MM.1S (cell line): Measurements from ENCODE around the gene DNAJB1.

ENCODE experiments used
- DNase-seq: peaks from one replicate; pipeline ENCODE4 v3.0.0-alpha.2; 2015
- H2AFZ ChIP-seq: fragments of 300-600 bp; sonication (generic); 2 replicates; pipeline ENCODE4 v1.6.0; 2016; ENCODE audit warnings: antibody characterized with exemption, low read length
- H3F3A ChIP-seq: fragments of 300-600 bp; sonication (generic); 2 replicates; pipeline ENCODE4 v1.6.1; 2016; ENCODE audit warnings: mild to moderate bottlenecking, antibody characterized with exemption, low read length, moderate library complexity, mixed read lengths; ENCODE audit not compliant: insufficient read depth
- H3K27ac ChIP-seq: fragments of 300-600 bp; sonication (generic); 2 replicates; pipeline ENCODE4 v1.5.1; 2016; ENCODE audit warnings: mild to moderate bottlenecking, low read length
- H3K27me3 ChIP-seq: fragments of 300-600 bp; sonication (generic); replicated peaks from 2 replicates; pipeline ENCODE4 v1.6.0; 2016; ENCODE audit warnings: low read length; ENCODE audit not compliant: insufficient read depth
- H3K36me3 ChIP-seq: fragments of 300-600 bp; sonication (generic); replicated peaks from 2 replicates; pipeline ENCODE4 v1.6.1; 2016; ENCODE audit warnings: mild to moderate bottlenecking, low read length, mixed read lengths; ENCODE audit not compliant: insufficient read depth
- H3K4me1 ChIP-seq: fragments of 300-600 bp; sonication (generic); 2 replicates; pipeline ENCODE4 v1.6.1; 2016; ENCODE audit warnings: low read length, mixed read lengths
- H3K4me2 ChIP-seq: fragments of 300-600 bp; sonication (generic); 2 replicates; pipeline ENCODE4 v1.6.0; 2016; ENCODE audit warnings: low read depth, low read length
- H3K4me3 ChIP-seq: fragments of 300-600 bp; sonication (generic); 2 replicates; pipeline ENCODE4 v1.5.1; 2016; ENCODE audit warnings: low read length, mixed read lengths
- H3K79me2 ChIP-seq: fragments of 300-600 bp; sonication (generic); 2 replicates; pipeline ENCODE4 v1.6.1; 2016; ENCODE audit warnings: mixed run types, low read length, mixed read lengths
- H3K9ac ChIP-seq: fragments of 300-600 bp; sonication (generic); 2 replicates; pipeline ENCODE4 v1.6.1; 2016; ENCODE audit warnings: low read length, mixed read lengths
- H3K9me2 ChIP-seq: fragments of 300-600 bp; sonication (generic); replicated peaks from 2 replicates; pipeline ENCODE4 v1.6.1; 2016; ENCODE audit warnings: mild to moderate bottlenecking, low read length, mixed read lengths; ENCODE audit not compliant: insufficient read depth
- H3K9me3 ChIP-seq: fragments of 300-600 bp; sonication (generic); replicated peaks from 2 replicates; pipeline ENCODE4 v1.6.1; 2016; ENCODE audit warnings: mild to moderate bottlenecking, low read length, mixed read lengths; ENCODE audit not compliant: insufficient read depth
- H4K20me1 ChIP-seq: fragments of 300-600 bp; sonication (generic); 2 replicates; pipeline ENCODE4 v1.6.1; 2016; ENCODE audit warnings: mild to moderate bottlenecking, low read length, moderate library complexity, mixed read lengths; ENCODE audit not compliant: insufficient read depth
- EZH2 ChIP-seq: fragments of 300-600 bp; sonication (generic); optimal IDR thresholded peaks from 2 replicates; pipeline ENCODE3; 2017; ENCODE audit warnings: low read depth, mild to moderate bottlenecking, antibody characterized with exemption, low read length, mixed read lengths
- EZH2phosphoT487 ChIP-seq: fragments of 300-600 bp; sonication (generic); IDR thresholded peaks from 2 replicates; pipeline ENCODE4 v1.6.1; 2018; ENCODE audit warnings: antibody characterized with exemption, low read length
- TF ChIP-seq, protein P1 (sequence below): fragments of 300-600 bp; sonication (generic); IDR thresholded peaks from 2 replicates; pipeline ENCODE4 v1.5.1; 2016; ENCODE audit warnings: antibody characterized with exemption, low read length, mixed read lengths

The DNAJB1 gene

DNA sequence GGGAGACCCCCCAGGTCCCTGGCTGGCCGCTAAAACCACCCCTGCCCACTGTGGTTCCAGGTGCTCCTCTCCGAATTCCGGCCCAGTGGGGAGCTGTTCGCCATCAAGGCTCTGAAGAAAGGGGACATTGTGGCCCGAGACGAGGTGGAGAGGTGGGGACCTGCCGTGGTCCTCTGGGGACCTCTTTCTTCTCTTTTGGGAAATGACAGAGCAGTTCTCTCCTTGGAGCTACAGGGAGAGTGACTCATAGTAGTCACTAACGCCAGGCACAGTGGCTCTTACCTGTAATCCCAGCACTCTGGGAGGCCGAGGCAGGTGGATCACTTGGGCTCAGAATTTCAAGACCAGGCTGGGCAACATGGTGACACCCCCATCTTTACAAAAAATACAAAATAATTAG, 50.4 kb downstream of the DNAJB1 start:
- Histone ChIP-seq H3K4me2 (no peak overlapping the region), H4K20me1 (no peaks in the 10 kb centered on the region), H3F3A (no peaks in the 10 kb centered on the region), H3K9ac (no peak overlapping the region), H3K4me1 (no peaks in the 10 kb centered on the region), H3K36me3 (no peaks in the 10 kb centered on the region), H3K27ac (no peak overlapping the region), H3K79me2 (no peaks in the 10 kb centered on the region), H3K27me3 (peaks cover 6% of the 10 kb centered on the region; the same call in 1 of the 2 replicates), H3K9me3 (no peaks in the 10 kb centered on the region), H3K9me2 (no peaks in the 10 kb centered on the region), H2AFZ (no peak overlapping the region), H3K4me3 (no peak overlapping the region)
- TF ChIP-seq, protein P1, sequence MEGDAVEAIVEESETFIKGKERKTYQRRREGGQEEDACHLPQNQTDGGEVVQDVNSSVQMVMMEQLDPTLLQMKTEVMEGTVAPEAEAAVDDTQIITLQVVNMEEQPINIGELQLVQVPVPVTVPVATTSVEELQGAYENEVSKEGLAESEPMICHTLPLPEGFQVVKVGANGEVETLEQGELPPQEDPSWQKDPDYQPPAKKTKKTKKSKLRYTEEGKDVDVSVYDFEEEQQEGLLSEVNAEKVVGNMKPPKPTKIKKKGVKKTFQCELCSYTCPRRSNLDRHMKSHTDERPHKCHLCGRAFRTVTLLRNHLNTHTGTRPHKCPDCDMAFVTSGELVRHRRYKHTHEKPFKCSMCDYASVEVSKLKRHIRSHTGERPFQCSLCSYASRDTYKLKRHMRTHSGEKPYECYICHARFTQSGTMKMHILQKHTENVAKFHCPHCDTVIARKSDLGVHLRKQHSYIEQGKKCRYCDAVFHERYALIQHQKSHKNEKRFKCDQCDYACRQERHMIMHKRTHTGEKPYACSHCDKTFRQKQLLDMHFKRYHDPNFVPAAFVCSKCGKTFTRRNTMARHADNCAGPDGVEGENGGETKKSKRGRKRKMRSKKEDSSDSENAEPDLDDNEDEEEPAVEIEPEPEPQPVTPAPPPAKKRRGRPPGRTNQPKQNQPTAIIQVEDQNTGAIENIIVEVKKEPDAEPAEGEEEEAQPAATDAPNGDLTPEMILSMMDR = no peak
- TF ChIP-seq EZH2phosphoT487 = no peak
- no peak for TF ChIP-seq EZH2
- DNase-seq = no peak

DNA sequence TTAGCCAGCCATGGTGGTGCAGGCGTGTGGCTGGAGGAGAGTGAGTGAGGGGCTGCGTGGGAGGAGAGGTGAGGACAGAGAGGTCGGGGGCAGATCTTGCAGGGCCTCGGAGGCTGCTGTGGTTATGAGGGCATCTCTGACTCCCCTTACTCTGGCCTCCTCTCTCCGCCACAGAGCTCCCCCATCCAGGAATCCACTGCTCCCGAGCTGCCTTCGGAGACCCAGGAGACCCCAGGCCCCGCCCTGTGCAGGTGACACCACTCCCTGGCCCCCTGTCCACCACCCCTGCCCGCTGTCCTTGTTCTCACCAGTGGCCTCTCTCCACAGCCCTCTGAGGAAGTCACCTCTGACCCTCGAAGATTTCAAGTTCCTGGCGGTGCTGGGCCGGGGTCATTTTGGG, 50.8 kb downstream of the DNAJB1 start:
- H3K9ac ChIP-seq = no peak overlapping the region
- H3K79me2 ChIP-seq = no peaks in the 10 kb centered on the region
- H3K4me1 ChIP-seq = no peaks in the 10 kb centered on the region
- H3K9me2 ChIP-seq = no peaks in the 10 kb centered on the region
- H4K20me1 ChIP-seq = no peaks in the 10 kb centered on the region
- H3K9me3 ChIP-seq = no peaks in the 10 kb centered on the region
- H3K4me3 ChIP-seq = no peak overlapping the region
- no peak overlapping the region for H3K27ac ChIP-seq
- no peak overlapping the region for H2AFZ ChIP-seq
- H3K27me3 ChIP-seq = peaks cover 2% of the 10 kb centered on the region; the same call in 1 of the 2 replicates
- H3K36me3 ChIP-seq = no peaks in the 10 kb centered on the region
- TF ChIP-seq, protein P1 = no peak
- no peak for TF ChIP-seq EZH2phosphoT487
- no peak for TF ChIP-seq EZH2
- no peaks in the 10 kb centered on the region for H3F3A ChIP-seq
- DNase-seq = no peak
- no peak overlapping the region for H3K4me2 ChIP-seq
